NCI-H2171 treated with DMSO at 0.1 percent for 48 hours (cell line): Measurements from ENCODE around the gene CACNB4.
A peak's percentile ranks its signal among the peaks of the same experiment; 100 is the strongest.
"Not testable (repeated sequence)": the region's sequence is repeated elsewhere in the genome, so short reads cannot be mapped to it uniquely, and the experiment has no call there.

Experiments used
- DNase-seq: peaks from one replicate; lab custom pipeline; 2025; lab: John Stamatoyannopoulos, UW

Gene CACNB4

GRCh38 chr2:152098496-152099366 is at the start of gene CACNB4:
CACNB4 (minus strand) TSS chr2:152099044.
- peak; percentile 43 for DNase-seq

GRCh38 chr2:152134488-152135280 is 35.8 kb upstream of the CACNB4 start:
- DNase-seq = no peak

GRCh38 chr2:152132306-152132705 is 33.5 kb upstream of the CACNB4 start:
- no peak for DNase-seq

- no peak for DNase-seq
Measured at GRCh38 chr2:152127628-152128027, 28.8 kb upstream of the CACNB4 start.

- no peak for DNase-seq
Measured at GRCh38 chr2:152126664-152127063, 27.8 kb upstream of the CACNB4 start.

- no peak for DNase-seq
Measured at GRCh38 chr2:152122161-152122560, 23.3 kb upstream of the CACNB4 start.

- DNase-seq = no peak
Measured at GRCh38 chr2:152120430-152120829, 21.6 kb upstream of the CACNB4 start.

- DNase-seq = peak; percentile 4
Measured at GRCh38 chr2:152115952-152116351, 17.1 kb upstream of the CACNB4 start.

- DNase-seq = no peak
Measured at GRCh38 chr2:152114366-152114765, 15.5 kb upstream of the CACNB4 start.

- not testable (repeated sequence) for DNase-seq
Measured at GRCh38 chr2:152107140-152107539, 8.3 kb upstream of the CACNB4 start.

- no peak for DNase-seq
Measured at GRCh38 chr2:152106464-152106863, 7.6 kb upstream of the CACNB4 start.

- no peak for DNase-seq
Measured at GRCh38 chr2:152103271-152103670, 4.4 kb upstream of the CACNB4 start.

GRCh38 chr2:152100961-152101360 is 2.1 kb upstream of the CACNB4 start:
- no peak for DNase-seq

GRCh38 chr2:152099367-152100050 is 665 bp upstream of the CACNB4 start:
- DNase-seq = peak; percentile 58

GRCh38 chr2:152097801-152098495 is 896 bp downstream of the CACNB4 start:
- no peak for DNase-seq

- no peak for DNase-seq
Measured at GRCh38 chr2:152097290-152097800, 1.5 kb downstream of the CACNB4 start.

- DNase-seq = no peak
Measured at GRCh38 chr2:152095146-152095545, 3.7 kb downstream of the CACNB4 start.

GRCh38 chr2:152094014-152094413 is 4.8 kb downstream of the CACNB4 start:
- DNase-seq = no peak

- peak; percentile 91 for DNase-seq
Measured at GRCh38 chr2:152093464-152093863, 5.4 kb downstream of the CACNB4 start.

- no peak for DNase-seq
Measured at GRCh38 chr2:152092095-152092494, 6.7 kb downstream of the CACNB4 start.

GRCh38 chr2:152090726-152091125 is 8.1 kb downstream of the CACNB4 start:
- DNase-seq = not testable (repeated sequence)

GRCh38 chr2:152089238-152089637 is 9.6 kb downstream of the CACNB4 start:
- DNase-seq = no peak
